GM21381 (cell line): Measurements from ENCODE around the gene CEACAM1.
"Not testable (repeated sequence)": the region's sequence is repeated elsewhere in the genome, so short reads cannot be mapped to it uniquely, and the experiment has no call there.

Experiments
- ATAC-seq: cut with Tn5 transposase; IDR thresholded peaks from one replicate; pipeline ENCODE4 v1.9.1; 2021; ENCODE audit warnings: mild to moderate bottlenecking, moderate library complexity; ENCODE audit not compliant: unreplicated experiment

The CEACAM1 gene

DNA sequence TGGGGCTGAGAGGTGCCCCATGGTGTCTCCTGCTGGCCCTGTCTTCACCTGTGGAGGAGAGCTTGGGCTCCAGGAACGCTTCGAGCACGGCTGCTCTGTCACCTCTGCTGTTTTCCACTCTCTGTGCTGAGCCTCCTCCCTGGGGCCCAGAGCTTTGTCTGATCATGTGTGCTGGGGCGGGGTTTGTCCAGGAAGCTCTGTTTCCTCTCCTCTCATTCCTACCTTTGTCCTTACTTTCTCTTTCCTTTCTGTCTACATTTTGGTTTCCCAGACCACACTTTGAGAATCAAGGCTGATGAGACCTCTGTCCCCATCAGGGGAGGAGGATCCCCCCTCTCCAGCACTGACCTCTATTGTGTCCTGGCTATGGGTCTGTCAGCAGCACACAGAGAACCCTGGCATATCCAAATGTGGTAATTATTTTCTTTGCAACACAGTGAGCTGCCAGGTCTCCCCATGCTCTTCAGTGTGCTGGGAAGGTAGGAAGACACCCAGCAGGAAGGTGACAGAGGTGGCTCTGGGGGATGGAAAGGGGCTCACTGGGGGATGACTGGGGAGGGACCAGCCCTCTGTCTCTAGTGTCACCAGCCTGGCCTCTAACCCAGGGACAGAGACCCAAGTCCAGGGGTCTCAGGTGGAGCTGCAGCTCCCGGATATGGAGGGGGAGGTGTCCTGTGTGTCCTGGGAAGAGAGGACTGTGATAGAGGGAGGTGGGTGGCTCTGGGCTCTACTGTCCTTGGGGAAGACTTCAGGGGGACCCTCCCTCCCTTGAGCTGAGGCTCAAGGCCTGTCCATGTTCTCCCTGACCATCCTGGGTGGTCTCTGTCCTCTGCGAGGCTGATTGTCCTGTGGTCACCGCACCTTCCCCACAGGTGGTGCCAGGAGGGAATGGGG is at the start of gene CEACAM1:
TSS of gene CEACAM1 (minus strand) at position 128 of the 894 bp plus-strand sequence. CDS start at position 21, 107 bp downstream.
- no peak for ATAC-seq

DNA sequence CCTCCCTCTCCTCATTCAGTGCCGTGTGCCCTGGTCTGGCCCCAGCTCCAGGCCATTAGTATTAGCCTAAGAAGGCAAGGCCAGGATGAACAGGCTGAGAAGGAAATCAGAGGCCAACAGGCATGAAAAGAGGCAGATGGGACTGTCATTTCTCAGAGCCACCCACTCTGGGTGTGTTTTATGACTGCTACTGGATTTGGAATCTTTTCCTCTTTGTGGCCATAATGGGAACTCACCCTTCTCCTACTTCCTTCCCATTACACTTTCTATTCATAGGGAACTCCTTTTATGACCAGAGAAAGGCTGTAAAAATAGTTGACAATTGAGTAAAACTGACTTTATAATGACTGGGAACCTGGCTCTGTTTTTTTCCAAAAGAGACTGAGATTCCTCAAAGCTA is 48.7 kb upstream of the CEACAM1 start:
- no peak for ATAC-seq

DNA sequence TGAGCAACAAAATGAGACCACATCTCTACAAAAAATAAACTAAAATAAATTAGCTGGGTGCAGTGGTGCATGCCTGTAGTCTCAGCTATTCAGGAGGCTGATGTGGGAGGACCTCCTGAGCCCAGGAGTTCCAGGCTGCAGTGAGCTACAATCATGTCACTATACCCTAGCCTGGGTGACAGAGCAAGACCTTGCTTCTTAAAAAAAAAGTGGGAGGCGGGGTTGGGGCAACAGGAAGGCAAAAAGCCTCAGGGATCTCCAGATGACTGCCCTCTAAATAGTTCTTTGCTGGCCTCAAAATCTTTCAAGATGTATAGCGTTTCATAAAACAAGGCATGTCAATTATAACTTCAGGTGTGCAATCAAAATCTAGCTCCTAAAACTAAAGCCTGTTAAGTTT is 48.0 kb upstream of the CEACAM1 start:
- ATAC-seq: no peak

DNA sequence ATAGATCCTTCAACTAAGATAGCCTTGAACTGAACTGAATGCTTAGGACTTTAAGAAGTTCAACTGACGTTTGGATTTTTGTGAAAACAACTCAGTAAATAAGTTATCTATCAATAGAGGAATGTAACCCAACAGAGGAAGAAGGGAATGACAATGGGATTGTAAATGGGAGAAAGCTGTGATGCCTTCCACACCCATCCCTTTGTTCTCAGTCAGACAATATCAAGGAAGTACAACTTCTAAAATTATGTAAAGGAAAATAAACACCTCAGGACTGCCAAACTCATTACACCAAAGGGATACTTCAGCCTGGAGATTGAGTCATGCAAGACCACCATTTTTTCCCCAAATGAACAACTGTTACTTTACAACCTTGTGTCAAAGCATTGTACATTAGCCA is 45.4 kb upstream of the CEACAM1 start:
- ATAC-seq: no peak

DNA sequence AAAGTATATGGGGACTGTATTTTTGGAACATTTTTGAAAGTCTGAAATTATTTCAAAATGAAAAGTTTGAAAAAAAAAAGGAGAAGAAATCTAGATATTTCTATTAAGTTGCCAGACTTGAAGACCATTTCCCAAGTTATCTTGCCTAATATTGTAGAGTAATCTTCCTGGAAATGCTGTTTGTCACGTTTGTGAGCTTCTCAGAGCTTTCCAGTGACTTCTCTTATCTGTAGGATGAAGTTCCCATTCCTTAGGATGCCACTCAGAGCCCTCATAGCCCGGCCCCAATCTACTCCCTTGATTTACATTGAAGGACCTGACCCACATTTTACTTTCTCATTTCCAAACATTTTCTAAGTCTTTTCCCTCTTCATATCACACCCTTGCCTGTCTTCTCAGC is 42.8 kb upstream of the CEACAM1 start:
- no peak for ATAC-seq

DNA sequence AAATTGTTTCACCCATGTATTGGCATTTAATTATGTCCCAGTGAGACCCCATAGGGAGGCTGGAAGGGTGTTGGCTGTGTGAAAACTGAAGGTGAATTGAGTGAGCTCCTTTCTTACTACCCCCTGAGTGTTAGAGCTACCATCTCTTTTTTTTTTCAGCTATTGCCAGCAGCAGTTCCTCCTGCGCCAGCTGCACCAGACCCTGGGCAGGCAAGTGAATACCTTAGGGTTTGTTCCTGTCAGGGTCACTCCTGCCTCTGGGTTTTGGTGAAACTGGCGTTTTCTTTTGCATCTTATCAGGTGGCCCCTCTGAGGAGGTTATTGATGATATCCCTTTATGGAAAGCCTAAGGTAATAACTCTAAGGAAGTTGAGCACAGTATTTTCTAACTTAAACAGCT is 40.9 kb upstream of the CEACAM1 start:
- no peak for ATAC-seq

DNA sequence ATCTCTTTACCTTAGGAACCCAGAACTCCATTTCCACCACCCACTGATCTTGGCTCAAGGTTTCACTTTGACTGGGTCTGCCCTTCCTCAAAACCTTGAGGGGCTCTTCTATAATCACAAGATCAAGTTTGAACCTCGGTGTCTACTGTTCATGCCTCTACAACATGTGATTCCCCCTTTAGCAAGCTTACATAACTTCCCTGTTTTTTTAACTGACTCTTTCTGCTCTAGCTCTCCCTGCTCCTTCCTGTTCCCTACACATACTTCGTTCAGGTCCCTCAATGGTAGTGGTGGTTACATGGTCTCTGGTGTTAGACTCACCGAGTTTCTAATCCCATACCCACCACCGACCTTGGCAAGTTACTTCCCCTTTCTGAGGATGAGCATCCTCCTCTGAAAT is 39.7 kb upstream of the CEACAM1 start:
- no peak for ATAC-seq

DNA sequence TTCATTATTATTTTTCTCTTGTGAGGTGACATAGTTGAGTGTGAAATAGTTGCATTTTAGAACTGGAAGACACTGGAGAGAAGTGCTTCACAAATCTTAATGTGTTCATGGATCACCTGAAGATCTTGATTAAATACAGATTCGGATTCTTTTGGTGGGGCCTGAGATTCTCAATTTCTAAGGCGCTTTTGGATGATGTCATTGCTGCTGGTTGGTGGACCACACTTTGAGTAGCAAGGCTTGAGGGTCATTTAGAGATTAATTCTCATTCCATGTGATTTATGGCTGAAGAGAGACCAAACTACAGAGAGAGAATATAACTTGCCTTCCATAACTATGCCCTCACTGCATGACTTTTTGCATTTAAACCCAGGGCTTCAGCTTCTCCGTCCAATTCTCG is 39.3 kb upstream of the CEACAM1 start:
- ATAC-seq: no peak

DNA sequence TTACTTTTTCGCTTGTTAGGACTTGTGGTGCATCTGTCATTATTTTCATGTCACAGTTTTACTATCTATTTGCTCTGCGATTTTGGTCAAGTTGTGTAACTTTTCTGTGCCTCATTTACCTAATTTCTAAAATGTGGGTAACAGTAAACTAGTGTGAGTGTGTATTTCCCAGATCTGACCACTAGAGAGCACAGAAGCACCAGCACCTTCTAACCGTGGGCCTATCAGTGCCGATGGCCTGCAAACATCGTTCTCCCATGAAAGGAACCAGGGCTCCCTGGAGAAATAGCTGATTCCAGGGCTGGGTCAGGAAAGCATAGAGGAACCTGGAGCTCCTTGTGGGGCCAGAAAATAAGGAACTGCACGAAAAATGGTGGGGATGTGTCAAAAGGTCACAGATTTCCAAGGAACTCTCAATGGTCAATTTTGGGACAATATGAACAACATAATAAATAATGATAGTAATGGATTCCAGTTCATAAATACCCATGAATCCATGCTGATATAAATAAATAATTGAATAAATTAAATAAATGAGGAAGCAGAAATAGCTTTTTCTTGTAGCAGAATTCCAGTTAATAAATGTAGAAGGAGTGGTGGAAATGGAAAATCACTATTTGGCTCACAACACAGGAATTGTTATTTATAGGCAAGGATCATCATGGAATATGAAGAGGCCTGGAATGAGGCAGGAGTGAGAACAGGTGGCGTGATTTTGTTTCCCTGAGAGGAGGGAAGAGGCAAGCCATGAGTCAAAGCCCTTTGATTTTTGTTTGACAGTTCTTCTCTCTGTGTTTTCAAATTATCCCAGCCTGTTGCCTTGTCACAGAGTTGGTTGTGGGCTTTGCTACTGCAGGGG is 35.3 kb upstream of the CEACAM1 start:
- no peak for ATAC-seq

DNA sequence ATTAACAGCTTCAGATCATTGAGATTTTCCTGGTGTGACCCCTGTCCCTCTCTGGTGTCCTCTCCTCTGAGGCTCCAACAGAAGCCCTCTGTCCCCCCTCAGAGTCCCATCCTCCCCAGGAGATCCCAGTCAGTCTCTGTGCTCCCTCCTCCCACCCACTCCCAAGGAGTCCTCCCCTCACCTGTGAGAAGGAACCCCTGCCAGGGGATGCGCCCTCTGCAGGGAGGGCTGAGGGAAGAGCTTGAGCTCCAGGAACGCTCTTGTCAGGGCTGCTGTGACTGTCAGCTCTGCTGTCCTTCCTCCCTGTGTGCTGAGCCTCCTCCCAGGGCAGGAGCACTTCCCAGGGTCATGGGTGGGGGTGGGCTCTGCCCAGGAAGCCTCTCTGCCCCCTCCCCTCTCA is 33.2 kb upstream of the CEACAM1 start:
- no peak for ATAC-seq

DNA sequence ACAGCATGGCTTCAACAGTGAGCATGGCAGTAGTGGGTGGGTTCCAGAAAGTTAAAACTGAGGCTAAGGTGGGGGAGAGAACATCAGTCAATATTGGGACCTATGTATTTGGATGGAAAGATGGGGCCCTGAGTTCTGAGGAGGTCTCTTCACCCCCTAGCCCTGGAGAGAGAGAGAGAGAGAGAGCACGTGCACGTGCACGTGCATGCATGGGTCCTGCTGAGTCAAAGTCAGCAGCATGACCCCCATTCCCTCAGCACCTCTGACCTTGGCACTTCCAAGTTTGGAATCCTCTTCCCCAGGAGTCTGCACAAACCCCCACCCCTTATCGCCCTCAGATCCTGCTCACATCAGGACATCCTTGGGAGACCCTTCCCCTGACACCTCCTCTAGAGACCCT is 32.5 kb upstream of the CEACAM1 start:
- ATAC-seq: no peak

DNA sequence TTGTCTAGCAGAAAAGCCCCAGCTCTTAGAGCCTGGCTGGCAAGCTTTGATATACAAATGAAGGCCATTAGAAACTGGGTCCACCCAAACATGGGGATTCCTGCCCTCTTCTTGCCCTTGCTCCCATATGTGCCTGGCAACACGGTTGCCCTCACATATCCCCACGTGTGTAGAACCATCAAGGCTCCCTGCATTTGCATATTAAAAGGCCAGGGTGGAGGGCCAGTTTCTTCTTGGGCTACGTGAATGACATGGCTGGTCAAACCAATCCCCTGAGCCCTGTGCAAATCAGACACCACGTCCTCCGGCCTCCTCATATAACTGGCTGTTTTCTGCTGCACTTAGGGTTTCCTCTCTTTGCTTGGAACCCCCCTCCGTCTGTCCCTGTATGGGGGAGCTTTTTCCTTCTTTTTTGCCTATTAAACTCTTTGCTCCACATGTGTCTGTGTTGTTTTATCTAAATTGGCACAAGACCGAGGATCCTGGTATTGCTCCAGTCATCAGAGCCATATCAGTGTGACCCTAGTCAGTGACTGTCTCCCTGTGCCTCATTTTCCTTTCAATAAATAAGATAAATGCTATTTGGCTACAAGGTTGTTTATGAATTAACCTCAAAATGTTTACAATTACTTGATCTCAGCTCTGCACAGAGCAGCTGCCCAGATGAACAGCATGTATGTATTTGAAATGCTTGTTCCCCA is 30.3 kb upstream of the CEACAM1 start:
- ATAC-seq: no peak

DNA sequence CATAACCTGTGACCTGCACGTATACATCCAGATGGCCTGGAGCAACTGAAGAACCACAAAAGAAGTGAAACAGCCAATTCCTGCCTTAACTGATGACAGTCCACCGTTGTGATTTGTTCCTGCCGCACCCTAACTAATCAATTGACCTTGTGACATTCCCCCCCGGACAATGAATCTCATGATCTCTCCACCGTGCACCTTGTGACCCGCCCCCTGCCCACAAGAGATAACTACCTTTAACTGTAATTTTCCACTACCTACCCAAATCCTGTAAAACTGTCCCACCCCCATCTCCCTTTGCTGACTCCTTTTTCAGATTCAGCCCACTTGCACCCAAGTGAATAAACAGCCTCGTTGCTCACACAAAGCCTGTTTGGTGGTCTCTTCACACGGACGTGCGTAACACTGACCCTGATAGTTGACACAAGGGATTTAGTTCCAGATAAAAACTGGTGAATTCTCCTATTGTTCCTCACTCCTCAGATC is 29.1 kb upstream of the CEACAM1 start:
- ATAC-seq: not testable (repeated sequence)

DNA sequence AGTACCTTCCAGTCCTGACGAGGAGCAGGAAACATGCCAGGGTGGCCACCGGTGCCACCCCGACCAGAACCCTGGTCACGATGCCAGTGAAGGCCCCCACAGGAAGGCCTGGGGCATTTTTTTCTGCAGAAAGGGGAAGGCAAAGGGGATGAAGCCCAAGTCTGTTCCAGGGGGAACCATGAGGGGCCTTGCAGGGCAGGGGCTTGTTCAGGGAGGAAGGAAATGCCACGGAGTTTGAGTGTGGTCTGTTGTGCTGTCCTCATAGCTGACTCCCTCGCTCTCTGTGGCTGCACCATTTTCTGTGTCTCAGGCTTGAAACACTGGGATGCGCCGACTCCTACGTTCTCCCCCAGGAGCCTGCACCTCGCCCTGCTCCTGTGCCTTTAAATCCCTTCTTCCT is 27.5 kb upstream of the CEACAM1 start:
- ATAC-seq: no peak

DNA sequence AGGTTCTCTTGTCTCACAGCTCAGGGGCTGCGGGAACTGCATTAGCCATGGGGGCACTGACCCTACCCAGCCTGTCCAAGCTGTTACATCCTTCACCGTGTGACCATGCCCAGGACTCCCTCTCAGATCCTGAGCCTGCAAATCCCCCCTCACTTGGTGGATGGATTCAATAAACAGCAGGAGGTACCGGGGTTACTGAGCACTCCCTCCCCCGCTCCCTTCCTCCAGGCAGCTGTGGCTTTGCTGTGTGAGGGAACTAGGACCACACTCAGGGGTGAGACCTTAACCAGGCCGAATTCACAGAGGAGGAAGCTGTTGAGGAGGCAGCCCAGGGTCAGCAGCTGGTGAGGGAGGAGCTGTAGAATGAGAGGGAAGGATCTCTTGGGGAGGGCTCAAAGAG is 27.0 kb upstream of the CEACAM1 start:
- no peak for ATAC-seq

DNA sequence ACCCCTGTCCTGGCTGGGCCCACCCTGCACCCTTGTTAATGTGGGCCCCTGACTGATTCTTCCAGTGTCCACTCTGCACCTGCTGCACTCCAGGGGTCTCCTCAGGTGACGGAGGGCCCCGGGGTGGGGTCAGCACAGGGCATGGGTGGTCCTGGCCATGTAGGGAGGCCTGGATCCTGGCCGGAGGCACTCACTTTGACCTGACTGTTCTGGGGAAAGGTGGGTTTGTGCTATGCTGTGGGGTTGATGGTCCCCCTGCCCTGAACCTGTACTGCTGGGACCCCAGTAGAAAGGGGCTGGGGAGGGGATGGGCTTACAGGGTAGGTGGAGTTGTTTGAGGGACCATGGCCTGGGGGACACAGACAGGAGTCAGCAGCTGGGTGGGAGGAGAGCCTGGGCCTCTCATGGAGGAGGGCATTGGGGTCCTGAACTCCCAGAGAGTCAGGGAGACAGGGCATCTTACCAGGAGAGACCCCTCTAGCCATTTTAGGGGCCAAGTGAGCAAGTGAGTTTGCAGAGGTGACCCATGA is 25.8 kb upstream of the CEACAM1 start:
- no peak for ATAC-seq

DNA sequence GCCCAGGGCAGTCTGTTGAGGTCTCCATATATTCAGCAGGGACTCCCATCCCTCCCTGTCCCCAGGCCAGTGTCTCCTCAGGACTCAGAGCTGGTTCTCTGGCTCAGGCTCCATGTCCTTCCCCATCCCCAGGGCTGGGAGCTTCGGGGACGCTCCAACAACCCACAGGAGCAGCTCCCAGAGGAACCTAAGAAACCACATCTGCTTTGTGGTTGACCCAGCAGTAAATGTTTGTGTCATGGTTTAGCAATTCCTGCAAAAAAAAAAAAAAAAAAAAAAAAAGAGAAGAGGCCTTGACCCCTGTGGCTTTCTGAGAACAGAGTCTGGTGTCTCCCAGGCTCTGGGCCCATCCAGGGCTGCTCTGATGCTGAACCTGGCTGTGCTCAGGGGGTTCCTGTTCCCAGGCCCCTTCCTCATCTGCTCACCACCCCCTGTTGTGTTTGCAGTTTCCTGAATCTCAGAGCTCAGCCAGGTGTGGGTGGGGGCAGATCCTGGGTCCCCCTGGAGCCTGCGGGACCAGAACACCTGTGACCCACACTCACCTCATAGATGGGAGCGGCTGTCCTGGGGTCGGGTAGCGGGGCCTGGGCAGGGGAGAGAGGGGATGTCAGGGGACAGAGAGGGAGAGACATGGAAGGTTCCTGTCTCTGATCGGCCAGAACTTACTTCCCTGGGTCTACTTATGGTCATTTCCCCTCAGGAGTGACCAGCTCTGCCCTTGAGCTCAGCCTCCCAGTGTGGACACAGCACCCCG is 25.2 kb upstream of the CEACAM1 start:
- ATAC-seq: no peak

DNA sequence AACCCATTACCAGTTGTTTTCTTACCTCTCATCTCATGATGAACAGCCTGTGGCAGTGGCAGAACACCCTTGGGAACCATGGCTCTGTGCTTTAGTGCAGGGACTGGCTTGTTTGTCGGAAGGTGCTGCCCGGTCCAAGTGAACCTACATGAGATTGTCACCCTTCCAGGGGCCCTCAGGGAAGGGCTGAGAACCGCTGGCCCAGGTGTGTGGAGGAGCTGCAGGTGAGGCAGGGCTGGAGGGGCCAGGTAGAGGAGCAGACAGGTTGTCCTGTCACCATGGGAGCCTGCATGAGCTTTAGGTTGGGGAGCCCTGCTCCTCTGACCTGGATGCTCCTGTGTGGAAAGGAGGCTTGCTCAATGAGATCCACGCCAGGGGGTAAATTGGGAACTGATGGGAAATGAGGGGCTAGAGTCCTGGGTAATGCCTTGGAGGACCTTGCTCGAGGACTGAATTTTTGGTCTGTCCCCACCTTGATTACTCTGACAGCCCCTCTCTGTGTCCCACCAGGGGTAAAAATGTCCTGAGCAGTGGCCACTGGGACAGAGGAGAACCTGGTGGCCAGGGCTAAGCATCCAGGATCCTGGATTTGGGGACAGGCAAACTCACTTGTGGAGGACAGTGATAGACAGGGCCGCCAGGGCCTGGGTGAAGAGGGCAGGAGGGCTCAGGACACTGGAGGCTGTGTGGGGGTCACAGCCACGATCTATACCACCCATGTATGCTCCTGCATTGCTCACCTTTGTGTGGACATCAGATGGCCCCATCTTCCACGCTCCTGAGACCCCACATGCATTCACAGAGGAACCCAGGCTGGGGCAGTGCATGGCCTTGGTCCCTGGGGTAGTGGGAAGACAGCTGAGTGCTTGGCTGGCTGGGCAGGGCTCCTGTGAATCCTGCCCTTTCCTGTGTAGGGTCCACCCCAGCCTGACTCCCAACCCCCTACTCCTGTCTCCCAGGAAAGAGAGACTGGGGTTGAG is 24.1 kb upstream of the CEACAM1 start:
- ATAC-seq: no peak

DNA sequence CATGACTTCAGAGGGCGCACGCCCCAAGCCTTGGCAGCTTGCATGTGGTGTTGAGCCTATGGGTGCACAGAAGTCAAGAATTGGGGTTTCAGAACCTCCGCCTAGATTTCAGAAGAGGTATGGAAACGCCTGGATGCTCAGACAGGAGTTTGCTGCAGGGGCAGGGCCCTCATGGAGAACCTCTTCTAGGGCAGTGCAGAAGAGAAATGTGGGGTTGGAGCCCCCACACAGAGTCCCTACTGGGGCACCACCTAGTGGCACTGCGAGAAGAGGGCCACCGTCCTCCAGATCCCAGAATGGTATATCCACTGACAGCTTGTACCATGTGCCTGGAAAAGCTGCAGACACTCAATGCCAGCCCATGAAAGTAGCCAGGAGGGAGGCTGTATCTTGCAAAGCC is 22.2 kb upstream of the CEACAM1 start:
- ATAC-seq: not testable (repeated sequence)
